ENCODE data around the gene BRIP1. TPM values are rescaled to one million over a fixed set of nuclear protein-coding genes. Genes with fewer than 3 reads are reported as not detected.

Gene BRIP1
- total and polyA plus RNA-seq, 10 of the 15 experiments (the other 5 are each of a cell fraction or from before 2014, with no cell fraction given) = 4.0 to 24.2 (median 12.8) TPM

GRCh38 chr17:61862975-61863800, at the start of gene BRIP1 (continued):
- TF ChIP-seq NKRF (conservative IDR thresholded peaks at IDR 0.05) (peak; percentile 97), ZNF207 (IDR thresholded peaks at IDR 0.05; ENCODE audit: borderline replicate concordance) (no peak), MAX (IDR thresholded peaks at IDR 0.05; ENCODE audit: low read depth, low read length) (no peak), POLR2AphosphoS5 (IDR thresholded peaks at IDR 0.05; ENCODE audit: low read length) (peak; percentile 89), MYC (IDR thresholded peaks at IDR 0.05; ENCODE audit: insufficient read depth, insufficient read length, insufficient replicate concordance, low read length, severe bottlenecking) (no peak), DPF2 (IDR thresholded peaks at IDR 0.05) (no peak), NBN (IDR thresholded peaks at IDR 0.05) (peak; percentile 66; the same call in 1 of the 2 replicates), SUZ12 (IDR thresholded peaks at IDR 0.05; ENCODE audit: unreplicated experiment) (no peak), GABPA (IDR thresholded peaks at IDR 0.05; ENCODE audit: low read depth) (0 out of 2 replicates have a peak, but pooled peaks have one; percentile 37), BRCA1 (IDR thresholded peaks at IDR 0.05; ENCODE audit: low read depth, low read length) (no peak), PAX8 (IDR thresholded peaks at IDR 0.05) (no peak), NR2C2 (IDR thresholded peaks at IDR 0.05; ENCODE audit: borderline replicate concordance, control insufficient read depth, insufficient read length, low read depth) (no peak), RBBP5 (conservative IDR thresholded peaks at IDR 0.05) (0 out of 2 replicates have a peak, but pooled peaks have one; percentile 85), ZBTB11 (CRISPR knock-in tag; IDR thresholded peaks at IDR 0.05) (no peak)
- TF ChIP-seq, protein P1, sequence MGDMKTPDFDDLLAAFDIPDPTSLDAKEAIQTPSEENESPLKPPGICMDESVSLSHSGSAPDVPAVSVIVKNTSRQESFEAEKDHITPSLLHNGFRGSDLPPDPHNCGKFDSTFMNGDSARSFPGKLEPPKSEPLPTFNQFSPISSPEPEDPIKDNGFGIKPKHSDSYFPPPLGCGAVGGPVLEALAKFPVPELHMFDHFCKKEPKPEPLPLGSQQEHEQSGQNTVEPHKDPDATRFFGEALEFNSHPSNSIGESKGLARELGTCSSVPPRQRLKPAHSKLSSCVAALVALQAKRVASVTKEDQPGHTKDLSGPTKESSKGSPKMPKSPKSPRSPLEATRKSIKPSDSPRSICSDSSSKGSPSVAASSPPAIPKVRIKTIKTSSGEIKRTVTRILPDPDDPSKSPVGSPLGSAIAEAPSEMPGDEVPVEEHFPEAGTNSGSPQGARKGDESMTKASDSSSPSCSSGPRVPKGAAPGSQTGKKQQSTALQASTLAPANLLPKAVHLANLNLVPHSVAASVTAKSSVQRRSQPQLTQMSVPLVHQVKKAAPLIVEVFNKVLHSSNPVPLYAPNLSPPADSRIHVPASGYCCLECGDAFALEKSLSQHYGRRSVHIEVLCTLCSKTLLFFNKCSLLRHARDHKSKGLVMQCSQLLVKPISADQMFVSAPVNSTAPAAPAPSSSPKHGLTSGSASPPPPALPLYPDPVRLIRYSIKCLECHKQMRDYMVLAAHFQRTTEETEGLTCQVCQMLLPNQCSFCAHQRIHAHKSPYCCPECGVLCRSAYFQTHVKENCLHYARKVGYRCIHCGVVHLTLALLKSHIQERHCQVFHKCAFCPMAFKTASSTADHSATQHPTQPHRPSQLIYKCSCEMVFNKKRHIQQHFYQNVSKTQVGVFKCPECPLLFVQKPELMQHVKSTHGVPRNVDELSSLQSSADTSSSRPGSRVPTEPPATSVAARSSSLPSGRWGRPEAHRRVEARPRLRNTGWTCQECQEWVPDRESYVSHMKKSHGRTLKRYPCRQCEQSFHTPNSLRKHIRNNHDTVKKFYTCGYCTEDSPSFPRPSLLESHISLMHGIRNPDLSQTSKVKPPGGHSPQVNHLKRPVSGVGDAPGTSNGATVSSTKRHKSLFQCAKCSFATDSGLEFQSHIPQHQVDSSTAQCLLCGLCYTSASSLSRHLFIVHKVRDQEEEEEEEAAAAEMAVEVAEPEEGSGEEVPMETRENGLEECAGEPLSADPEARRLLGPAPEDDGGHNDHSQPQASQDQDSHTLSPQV (IDR thresholded peaks at IDR 0.05) = no peak
- TF ChIP-seq, protein P2, sequence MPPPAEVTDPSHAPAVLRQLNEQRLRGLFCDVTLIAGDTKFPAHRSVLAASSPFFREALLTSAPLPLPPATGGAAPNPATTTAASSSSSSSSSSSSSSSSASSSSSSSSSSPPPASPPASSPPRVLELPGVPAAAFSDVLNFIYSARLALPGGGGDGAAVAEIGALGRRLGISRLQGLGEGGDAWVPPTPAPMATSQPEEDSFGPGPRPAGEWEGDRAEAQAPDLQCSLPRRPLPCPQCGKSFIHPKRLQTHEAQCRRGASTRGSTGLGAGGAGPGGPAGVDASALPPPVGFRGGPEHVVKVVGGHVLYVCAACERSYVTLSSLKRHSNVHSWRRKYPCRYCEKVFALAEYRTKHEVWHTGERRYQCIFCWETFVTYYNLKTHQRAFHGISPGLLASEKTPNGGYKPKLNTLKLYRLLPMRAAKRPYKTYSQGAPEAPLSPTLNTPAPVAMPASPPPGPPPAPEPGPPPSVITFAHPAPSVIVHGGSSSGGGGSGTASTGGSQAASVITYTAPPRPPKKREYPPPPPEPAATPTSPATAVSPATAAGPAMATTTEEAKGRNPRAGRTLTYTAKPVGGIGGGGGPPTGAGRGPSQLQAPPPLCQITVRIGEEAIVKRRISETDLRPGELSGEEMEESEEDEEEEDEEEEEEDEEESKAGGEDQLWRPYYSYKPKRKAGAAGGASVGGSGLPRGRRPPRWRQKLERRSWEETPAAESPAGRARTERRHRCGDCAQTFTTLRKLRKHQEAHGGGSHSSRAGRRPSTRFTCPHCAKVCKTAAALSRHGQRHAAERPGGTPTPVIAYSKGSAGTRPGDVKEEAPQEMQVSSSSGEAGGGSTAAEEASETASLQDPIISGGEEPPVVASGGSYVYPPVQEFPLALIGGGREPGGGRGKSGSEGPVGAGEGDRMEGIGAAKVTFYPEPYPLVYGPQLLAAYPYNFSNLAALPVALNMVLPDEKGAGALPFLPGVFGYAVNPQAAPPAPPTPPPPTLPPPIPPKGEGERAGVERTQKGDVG (CRISPR knock-in tag; IDR thresholded peaks at IDR 0.05) = no peak
